ENCODE results near the gene DOCK1. TPM values are rescaled to one million over a fixed set of nuclear protein-coding genes. Genes with fewer than 3 reads are reported as not detected.

DOCK1 gene
- total RNA-seq, 4 donors from 2014 or later: 41.1 to 62.4 (median 53.2) TPM

DNA sequence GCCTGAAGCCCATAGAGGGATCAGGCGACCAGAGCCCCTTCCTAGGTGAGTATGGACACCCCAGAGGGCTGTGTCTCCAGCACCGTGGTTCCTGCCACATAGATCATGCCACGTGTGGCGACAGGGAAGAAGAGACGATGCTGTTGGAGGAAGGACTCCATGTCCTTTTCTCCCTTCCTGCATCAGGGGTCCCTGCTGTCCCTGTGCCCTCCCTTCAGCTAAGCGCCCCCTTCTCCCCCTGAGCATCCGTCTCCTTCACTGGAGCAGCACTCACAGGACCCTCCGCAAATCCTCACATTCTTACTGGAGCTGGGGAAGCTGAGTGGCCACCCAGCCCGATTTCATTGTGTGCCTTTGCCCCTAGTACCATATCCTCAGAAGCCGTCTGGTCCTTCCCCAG is 558.3 kb downstream of the DOCK1 start:
- TF ChIP-seq, protein P1, sequence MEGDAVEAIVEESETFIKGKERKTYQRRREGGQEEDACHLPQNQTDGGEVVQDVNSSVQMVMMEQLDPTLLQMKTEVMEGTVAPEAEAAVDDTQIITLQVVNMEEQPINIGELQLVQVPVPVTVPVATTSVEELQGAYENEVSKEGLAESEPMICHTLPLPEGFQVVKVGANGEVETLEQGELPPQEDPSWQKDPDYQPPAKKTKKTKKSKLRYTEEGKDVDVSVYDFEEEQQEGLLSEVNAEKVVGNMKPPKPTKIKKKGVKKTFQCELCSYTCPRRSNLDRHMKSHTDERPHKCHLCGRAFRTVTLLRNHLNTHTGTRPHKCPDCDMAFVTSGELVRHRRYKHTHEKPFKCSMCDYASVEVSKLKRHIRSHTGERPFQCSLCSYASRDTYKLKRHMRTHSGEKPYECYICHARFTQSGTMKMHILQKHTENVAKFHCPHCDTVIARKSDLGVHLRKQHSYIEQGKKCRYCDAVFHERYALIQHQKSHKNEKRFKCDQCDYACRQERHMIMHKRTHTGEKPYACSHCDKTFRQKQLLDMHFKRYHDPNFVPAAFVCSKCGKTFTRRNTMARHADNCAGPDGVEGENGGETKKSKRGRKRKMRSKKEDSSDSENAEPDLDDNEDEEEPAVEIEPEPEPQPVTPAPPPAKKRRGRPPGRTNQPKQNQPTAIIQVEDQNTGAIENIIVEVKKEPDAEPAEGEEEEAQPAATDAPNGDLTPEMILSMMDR (IDR thresholded peaks at IDR 0.05; ENCODE audit: low read depth): no peak

DNA sequence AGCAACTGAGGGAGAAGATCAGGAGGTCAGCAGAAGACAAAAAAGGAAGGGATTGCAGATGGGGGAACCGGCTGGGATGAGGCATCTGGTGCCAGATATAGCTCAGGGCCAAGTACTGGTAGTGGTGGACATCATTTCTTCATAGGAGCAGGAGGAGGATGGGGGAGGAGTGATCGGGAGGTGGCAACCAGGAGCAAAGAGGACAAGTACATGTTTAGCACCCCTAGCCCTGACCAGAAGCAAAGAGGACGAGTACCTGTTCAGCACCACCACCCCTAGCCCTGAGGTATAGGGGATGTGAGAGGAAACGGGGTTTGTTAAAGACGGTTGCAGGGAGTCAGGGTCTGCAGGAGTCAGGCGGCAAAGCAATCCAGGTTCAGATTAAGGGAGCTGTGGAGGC is 559.3 kb downstream of the DOCK1 start:
- TF ChIP-seq, protein P1 (IDR thresholded peaks at IDR 0.05; ENCODE audit: low read depth): no peak

- TF ChIP-seq, protein P1 (IDR thresholded peaks at IDR 0.05; ENCODE audit: low read depth): no peak
These were observed 562.6 kb downstream of the DOCK1 start for GRCh38 chr10:127467811-127468210.

GRCh38 chr10:127468632-127469031 is 563.4 kb downstream of the DOCK1 start:
- TF ChIP-seq, protein P1 (IDR thresholded peaks at IDR 0.05; ENCODE audit: low read depth): no peak

- TF ChIP-seq, protein P1 (IDR thresholded peaks at IDR 0.05; ENCODE audit: low read depth): no peak
These were observed 565.7 kb downstream of the DOCK1 start for GRCh38 chr10:127470911-127471310.

GRCh38 chr10:127472976-127473375 is 567.7 kb downstream of the DOCK1 start:
- TF ChIP-seq, protein P1 (IDR thresholded peaks at IDR 0.05; ENCODE audit: low read depth): no peak

DNA sequence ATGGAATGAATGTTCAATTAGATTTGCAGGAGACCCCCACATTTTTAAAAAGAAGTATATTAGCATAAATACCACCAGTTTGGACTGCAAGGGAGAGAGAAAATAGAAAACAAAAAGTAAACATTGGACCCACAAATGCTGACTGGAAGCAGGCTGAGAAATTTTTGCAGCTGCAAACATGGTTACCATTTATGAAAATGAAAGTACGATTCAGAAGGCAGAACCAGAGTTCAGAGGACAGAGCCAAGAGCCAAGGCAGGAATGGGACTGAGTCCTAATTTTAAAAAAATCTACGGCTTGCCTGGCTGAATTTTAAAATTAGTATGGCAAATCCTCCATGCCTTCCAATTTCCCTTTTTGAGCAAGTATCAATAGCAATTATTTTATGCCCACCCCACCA is 569.3 kb downstream of the DOCK1 start:
- TF ChIP-seq, protein P1 (IDR thresholded peaks at IDR 0.05; ENCODE audit: low read depth): no peak
